RWPE2 (cell line): Measurements from ENCODE around the gene FOXA2.
A peak's percentile ranks its signal among the peaks of the same experiment; 100 is the strongest.

Experiments used
- ATAC-seq: fragments of 200-7000 bp; cut with Tn5 transposase; 3 replicates; pipeline ENCODE4 v1.9.1; 2021; ENCODE audit warnings: low read depth
- DNase-seq: peaks from one replicate; pipeline ENCODE4 v3.0.0-alpha.2; 2020; ENCODE audit warnings: low spot score
- H3K27ac ChIP-seq: fragments of 450-650 bp; 2 replicates; pipeline ENCODE4 v1.5.1; 2017; ENCODE audit warnings: mild to moderate bottlenecking; ENCODE audit not compliant: poor library complexity, severe bottlenecking
- H3K27me3 ChIP-seq: fragments of 250-450 bp; sonication (Bioruptor Pico); 2 replicates; pipeline ENCODE4 v1.5.1; 2021; ENCODE audit warnings: mild to moderate bottlenecking, moderate library complexity; ENCODE audit not compliant: insufficient read depth, poor library complexity, severe bottlenecking
- H3K36me3 ChIP-seq: fragments of 250-450 bp; sonication (Bioruptor Pico); 2 replicates; pipeline ENCODE4 v1.5.1; 2020; ENCODE audit warnings: low read depth, mild to moderate bottlenecking, moderate library complexity
- H3K4me1 ChIP-seq: fragments of 250-450 bp; sonication (Bioruptor Pico); 2 replicates; pipeline ENCODE4 v1.5.1; 2021; ENCODE audit warnings: mild to moderate bottlenecking, moderate library complexity; ENCODE audit not compliant: insufficient read depth, poor library complexity, severe bottlenecking
- H3K4me3 ChIP-seq: fragments of 250-450 bp; sonication (Bioruptor Pico); 2 replicates; pipeline ENCODE4 v1.5.1; 2021; ENCODE audit warnings: mild to moderate bottlenecking, moderate library complexity; ENCODE audit not compliant: severe bottlenecking
- H3K9me3 ChIP-seq: fragments of 250-450 bp; sonication (Bioruptor Pico); 2 replicates; pipeline ENCODE4 v1.5.1; 2021; ENCODE audit warnings: mild to moderate bottlenecking, moderate library complexity; ENCODE audit not compliant: severe bottlenecking
- TF ChIP-seq, protein P1 (sequence below): fragments of 450-650 bp; IDR thresholded peaks from one replicate; pipeline ENCODE4 v1.5.1; 2017; ENCODE audit warnings: mild to moderate bottlenecking, moderate library complexity; ENCODE audit not compliant: poor library complexity, severe bottlenecking

The FOXA2 gene

GRCh38 chr20:22623211-22623610 lies 38.8 kb upstream of the FOXA2 start:
- Histone ChIP-seq H3K4me3 (no peak overlapping the region), H3K27me3 (no peaks in the 10 kb centered on the region), H3K9me3 (no peaks in the 10 kb centered on the region), H3K4me1 (no peaks in the 10 kb centered on the region), H3K27ac (no peak overlapping the region), H3K36me3 (no peaks in the 10 kb centered on the region)
- TF ChIP-seq, protein P1, sequence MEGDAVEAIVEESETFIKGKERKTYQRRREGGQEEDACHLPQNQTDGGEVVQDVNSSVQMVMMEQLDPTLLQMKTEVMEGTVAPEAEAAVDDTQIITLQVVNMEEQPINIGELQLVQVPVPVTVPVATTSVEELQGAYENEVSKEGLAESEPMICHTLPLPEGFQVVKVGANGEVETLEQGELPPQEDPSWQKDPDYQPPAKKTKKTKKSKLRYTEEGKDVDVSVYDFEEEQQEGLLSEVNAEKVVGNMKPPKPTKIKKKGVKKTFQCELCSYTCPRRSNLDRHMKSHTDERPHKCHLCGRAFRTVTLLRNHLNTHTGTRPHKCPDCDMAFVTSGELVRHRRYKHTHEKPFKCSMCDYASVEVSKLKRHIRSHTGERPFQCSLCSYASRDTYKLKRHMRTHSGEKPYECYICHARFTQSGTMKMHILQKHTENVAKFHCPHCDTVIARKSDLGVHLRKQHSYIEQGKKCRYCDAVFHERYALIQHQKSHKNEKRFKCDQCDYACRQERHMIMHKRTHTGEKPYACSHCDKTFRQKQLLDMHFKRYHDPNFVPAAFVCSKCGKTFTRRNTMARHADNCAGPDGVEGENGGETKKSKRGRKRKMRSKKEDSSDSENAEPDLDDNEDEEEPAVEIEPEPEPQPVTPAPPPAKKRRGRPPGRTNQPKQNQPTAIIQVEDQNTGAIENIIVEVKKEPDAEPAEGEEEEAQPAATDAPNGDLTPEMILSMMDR: no peak
- ATAC-seq: peak; percentile 31; the same call in 2 of the 3 replicates
- DNase-seq: no peak

DNA sequence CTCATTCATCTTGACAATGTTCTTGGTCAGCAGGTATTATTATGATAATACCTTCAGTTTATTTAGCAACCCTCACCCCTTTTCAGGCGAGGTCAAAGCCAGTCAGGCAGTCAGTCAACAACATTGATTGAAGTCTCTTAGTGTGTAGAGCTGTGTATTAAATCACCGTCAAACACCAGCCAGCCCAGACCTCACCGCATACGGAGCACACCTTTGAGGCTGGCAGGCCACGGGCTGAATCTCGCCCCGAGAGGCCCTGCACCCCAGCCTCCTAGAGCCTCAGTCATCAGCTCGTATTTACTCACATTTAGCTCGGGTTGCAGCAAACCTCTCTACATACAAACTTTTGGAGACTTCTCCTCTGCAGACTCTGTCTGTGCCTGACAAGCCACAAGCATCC lies 36.0 kb upstream of the FOXA2 start:
- Histone ChIP-seq H3K9me3 (no peaks in the 10 kb centered on the region), H3K27me3 (no peaks in the 10 kb centered on the region), H3K4me1 (no peaks in the 10 kb centered on the region), H3K36me3 (no peaks in the 10 kb centered on the region), H3K27ac (no peak overlapping the region), H3K4me3 (no peak overlapping the region)
- TF ChIP-seq, protein P1: no peak
- ATAC-seq (no peak), DNase-seq (no peak)

GRCh38 chr20:22619806-22620205 lies 35.4 kb upstream of the FOXA2 start:
- ATAC-seq (no peak), DNase-seq (no peak)
- H3K4me1 ChIP-seq: no peaks in the 10 kb centered on the region
- no peaks in the 10 kb centered on the region for H3K36me3 ChIP-seq
- H3K4me3 ChIP-seq: no peak overlapping the region
- no peaks in the 10 kb centered on the region for H3K27me3 ChIP-seq
- TF ChIP-seq, protein P1: no peak
- H3K9me3 ChIP-seq: no peaks in the 10 kb centered on the region
- H3K27ac ChIP-seq: no peak overlapping the region

DNA sequence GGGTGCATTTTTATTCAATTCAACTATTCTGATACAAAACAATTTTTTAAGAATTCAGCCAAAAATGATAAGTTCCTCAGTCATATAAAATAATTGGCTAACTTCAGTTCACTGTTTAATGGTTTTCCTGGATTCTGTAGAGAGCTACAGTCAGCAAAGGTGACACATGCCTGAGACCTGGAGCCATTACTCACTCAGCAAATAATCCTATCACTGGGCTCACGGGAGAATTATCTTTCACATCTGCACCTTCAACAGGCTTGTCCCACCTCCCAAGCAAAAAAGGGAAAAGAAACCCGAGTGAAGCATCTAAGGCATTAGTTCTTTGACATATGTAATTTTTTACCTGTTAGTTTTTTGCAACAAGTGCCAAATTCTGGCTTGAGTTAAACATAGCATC lies 34.9 kb upstream of the FOXA2 start:
- DNase-seq: no peak
- ATAC-seq: peak; percentile 70
- no peak overlapping the region for H3K27ac ChIP-seq
- peaks cover under 1% of the 10 kb centered on the region for H3K27me3 ChIP-seq
- no peaks in the 10 kb centered on the region for H3K9me3 ChIP-seq
- H3K36me3 ChIP-seq: no peaks in the 10 kb centered on the region
- TF ChIP-seq, protein P1: no peak
- H3K4me3 ChIP-seq: no peak overlapping the region
- H3K4me1 ChIP-seq: no peaks in the 10 kb centered on the region

DNA sequence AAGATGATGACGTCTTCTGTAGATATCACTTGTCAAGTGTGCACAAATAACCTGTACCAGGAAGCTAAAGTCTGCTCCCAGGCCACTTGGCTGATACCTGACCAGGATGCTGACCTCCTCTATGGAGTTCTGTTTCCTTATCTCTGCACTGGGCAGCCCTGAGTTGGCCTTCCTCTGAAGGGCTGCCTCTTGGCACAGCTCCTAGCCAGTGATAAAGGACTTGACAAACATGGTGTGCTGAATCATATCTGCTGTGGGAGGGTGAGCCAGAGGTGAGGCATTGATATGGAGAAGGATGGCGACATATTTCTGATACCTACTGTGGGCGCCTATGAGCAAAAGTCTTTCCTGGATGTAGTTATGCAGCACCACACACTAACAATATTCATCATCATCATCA lies 32.8 kb upstream of the FOXA2 start:
- peak; percentile 87 for ATAC-seq
- DNase-seq: peak; percentile 61
- Histone ChIP-seq H3K27ac (no peak overlapping the region), H3K27me3 (peaks cover 7% of the 10 kb centered on the region), H3K4me3 (no peak overlapping the region), H3K4me1 (no peaks in the 10 kb centered on the region), H3K36me3 (no peaks in the 10 kb centered on the region), H3K9me3 (no peaks in the 10 kb centered on the region)
- TF ChIP-seq, protein P1: no peak
